Measurements from ENCODE around the gene DRGX. TPM values are rescaled to one million over a fixed set of nuclear protein-coding genes. Genes with fewer than 3 reads are reported as not detected.

Gene DRGX
- polyA plus RNA-seq, 3 donors: 0.09 TPM; not detected in 2

GRCh38 chr10:49383853-49384252 is 12.0 kb downstream of the DRGX start:
- DNase-seq: no peak

- DNase-seq: no peak
Observed at GRCh38 chr10:49382826-49383225, 13.1 kb downstream of the DRGX start.

GRCh38 chr10:49382226-49382625 is 13.7 kb downstream of the DRGX start:
- no peak for DNase-seq

GRCh38 chr10:49381111-49381900 is 14.6 kb downstream of the DRGX start:
- DNase-seq: no peak

- no peak for DNase-seq
Observed at GRCh38 chr10:49379596-49380410, 16.1 kb downstream of the DRGX start.

GRCh38 chr10:49377256-49377655 is 18.6 kb downstream of the DRGX start:
- DNase-seq: no peak

- no peak for DNase-seq
Observed at GRCh38 chr10:49375611-49376010, 20.3 kb downstream of the DRGX start.

GRCh38 chr10:49374740-49375139 is 21.1 kb downstream of the DRGX start:
- DNase-seq: no peak

GRCh38 chr10:49373361-49373760 is 22.5 kb downstream of the DRGX start:
- no peak for DNase-seq

- no peak for DNase-seq
Observed at GRCh38 chr10:49371967-49372366, 23.9 kb downstream of the DRGX start.

GRCh38 chr10:49370326-49371100 is 25.4 kb downstream of the DRGX start:
- no peak for DNase-seq

GRCh38 chr10:49369216-49370162 is 26.4 kb downstream of the DRGX start:
- no peak for DNase-seq

GRCh38 chr10:49368256-49368655 is 27.6 kb downstream of the DRGX start:
- no peak for DNase-seq

- DNase-seq: no peak
Observed at GRCh38 chr10:49367600-49367999, 28.3 kb downstream of the DRGX start.

GRCh38 chr10:49366460-49366859 is 29.4 kb downstream of the DRGX start:
- no peak for DNase-seq

GRCh38 chr10:49365675-49366415 is 30.0 kb downstream of the DRGX start:
- no peak for DNase-seq

- no peak for DNase-seq
Observed at GRCh38 chr10:49365275-49365674, 30.6 kb downstream of the DRGX start.

GRCh38 chr10:49364747-49365146 is 31.1 kb downstream of the DRGX start:
- no peak for DNase-seq

GRCh38 chr10:49364051-49364450 is 31.8 kb downstream of the DRGX start:
- DNase-seq: no peak

GRCh38 chr10:49363309-49364031 is 32.4 kb downstream of the DRGX start:
- DNase-seq: no peak
